ENCODE measurements around the gene SFMBT1. TPM values are rescaled to one million over a fixed set of nuclear protein-coding genes. Genes with fewer than 3 reads are reported as not detected.

Gene SFMBT1
- polyA plus RNA-seq, 3 donors, result 0.61 to 2.7 (median 0.91) TPM

- H3K27me3 ChIP-seq (ENCODE audit: control insufficient read depth in 2 of 2, insufficient read depth in 2 of 2, low read length in 2 of 2), result no peaks in the 10 kb centered on the region
- no peak overlapping the region for H3K4me3 Mint-ChIP-seq
- H3K27me3 Mint-ChIP-seq (ENCODE audit: low read depth in 3 of 3), result peaks cover 0 to 4% (median 0%) of the 10 kb centered on the region in 3 donors
- no peaks in the 10 kb centered on the region for H3K9me3 Mint-ChIP-seq
- TF ChIP-seq CTCF (IDR thresholded peaks at IDR 0.05), result no peak
- intact Hi-C loops (cut with micrococcal nuclease), result loop anchor here (10.0 kb wide), 4 partner anchors 145 to 335 kb away; no protein-coding TSS in a partner anchor
- no peak overlapping the region for H3K27ac Mint-ChIP-seq
- no peak overlapping the region for H3K4me3 ChIP-seq (replicated peaks in 1 of 3; ENCODE audit: low read depth in 2 of 3, low read length in 3 of 3)
- DNase-seq, result no peak
- H3K27ac ChIP-seq (ENCODE audit: low read depth in 1 of 2, low read length in 2 of 2), result no peak overlapping the region
- H2AFZ ChIP-seq (ENCODE audit: insufficient read depth, low read depth, low read length, poor library complexity, severe bottlenecking), result no peak overlapping the region
- H3K9ac ChIP-seq (ENCODE audit: insufficient read depth, low read length, poor library complexity, severe bottlenecking), result no peak overlapping the region
- no peaks in the 10 kb centered on the region for H4K20me1 ChIP-seq (ENCODE audit: insufficient read depth, low read length)
- H3K79me2 ChIP-seq (ENCODE audit: insufficient read depth, low read length), result no peaks in the 10 kb centered on the region
- H3K4me2 ChIP-seq (replicated peaks; ENCODE audit: extremely low read depth, low read length, poor library complexity, severe bottlenecking), result no peak overlapping the region
- peaks cover 10 to 20% of the 10 kb centered on the region in 2 donors for H3K36me3 Mint-ChIP-seq
- peaks cover 3 to 8% of the 10 kb centered on the region in 2 donors for H3K4me1 ChIP-seq (ENCODE audit: control insufficient read depth in 1 of 2, insufficient read depth in 2 of 2, low read length in 2 of 2)
- peaks cover 13% of the 10 kb centered on the region for H3K4me1 Mint-ChIP-seq
- 96% methylated on average over 4 of the region's 12 CpGs for whole genome bisulfite sequencing (ENCODE audit: insufficient coverage)
- H3K9me3 ChIP-seq (replicated peaks in 1 of 2; ENCODE audit: control insufficient read depth in 1 of 2, insufficient read depth in 1 of 2, low read length in 2 of 2), result no peaks in the 10 kb centered on the region
- H3K36me3 ChIP-seq (replicated peaks in 1 of 2; ENCODE audit: control insufficient read depth in 1 of 2, insufficient read depth in 2 of 2, low read length in 2 of 2), result peaks cover 4 to 11% of the 10 kb centered on the region in 2 donors
These were observed 34.1 kb upstream of the SFMBT1 start for GRCh38 chr3:53079791-53080555.

GRCh38 chr3:53079147-53079546 is 33.3 kb upstream of the SFMBT1 start:
- intact Hi-C loops (cut with micrococcal nuclease), result loop anchor here (10.0 kb wide), 4 partner anchors 144 to 334 kb away; no protein-coding TSS in a partner anchor
- no peaks in the 10 kb centered on the region for H3K9me3 ChIP-seq (replicated peaks in 1 of 2; ENCODE audit: control insufficient read depth in 1 of 2, insufficient read depth in 1 of 2, low read length in 2 of 2)
- 95% methylated on average over 3 of the region's 6 CpGs for WGBS (ENCODE audit: insufficient coverage)

More at GRCh38 chr3:53079147-53079546, 33.3 kb upstream of the SFMBT1 start:
- peaks cover 6 to 14% of the 10 kb centered on the region in 2 donors for H3K36me3 Mint-ChIP-seq
- Histone ChIP-seq H3K4me2 (replicated peaks; ENCODE audit: extremely low read depth, low read length, poor library complexity, severe bottlenecking) (no peak overlapping the region), H2AFZ (ENCODE audit: insufficient read depth, low read depth, low read length, poor library complexity, severe bottlenecking) (no peak overlapping the region), H4K20me1 (ENCODE audit: insufficient read depth, low read length) (no peaks in the 10 kb centered on the region), H3K27ac (ENCODE audit: low read depth in 1 of 2, low read length in 2 of 2) (no peak overlapping the region), H3K36me3 (replicated peaks in 1 of 2; ENCODE audit: control insufficient read depth in 1 of 2, insufficient read depth in 2 of 2, low read length in 2 of 2) (peaks cover 0 to 3% of the 10 kb centered on the region in 2 donors), H3K27me3 (ENCODE audit: control insufficient read depth in 2 of 2, insufficient read depth in 2 of 2, low read length in 2 of 2) (no peaks in the 10 kb centered on the region), H3K4me1 (ENCODE audit: control insufficient read depth in 1 of 2, insufficient read depth in 2 of 2, low read length in 2 of 2) (peaks cover 3 to 8% of the 10 kb centered on the region in 2 donors), H3K79me2 (ENCODE audit: insufficient read depth, low read length) (no peaks in the 10 kb centered on the region), H3K9ac (ENCODE audit: insufficient read depth, low read length, poor library complexity, severe bottlenecking) (no peak overlapping the region), H3K4me3 (replicated peaks in 1 of 3; ENCODE audit: low read depth in 2 of 3, low read length in 3 of 3) (no peak overlapping the region)
- H3K27ac Mint-ChIP-seq, result no peak overlapping the region
- peaks cover 13% of the 10 kb centered on the region for H3K4me1 Mint-ChIP-seq
- no peak for TF ChIP-seq CTCF (IDR thresholded peaks at IDR 0.05)
- H3K4me3 Mint-ChIP-seq, result no peak overlapping the region
- H3K27me3 Mint-ChIP-seq (ENCODE audit: low read depth in 3 of 3), result peaks cover 0 to 4% (median 1%) of the 10 kb centered on the region in 3 donors
- no peaks in the 10 kb centered on the region for H3K9me3 Mint-ChIP-seq
- no peak for DNase-seq
